Measurements from ENCODE around the gene CDC14A. TPM values are rescaled to one million over a fixed set of nuclear protein-coding genes. Genes with fewer than 3 reads are reported as not detected.
"Not testable (repeated sequence)": the region's sequence is repeated elsewhere in the genome, so short reads cannot be mapped to it uniquely, and the experiment has no call there.

Gene CDC14A
- total RNA-seq, 1 experiment from 2014 or later: 6.8 TPM

DNA sequence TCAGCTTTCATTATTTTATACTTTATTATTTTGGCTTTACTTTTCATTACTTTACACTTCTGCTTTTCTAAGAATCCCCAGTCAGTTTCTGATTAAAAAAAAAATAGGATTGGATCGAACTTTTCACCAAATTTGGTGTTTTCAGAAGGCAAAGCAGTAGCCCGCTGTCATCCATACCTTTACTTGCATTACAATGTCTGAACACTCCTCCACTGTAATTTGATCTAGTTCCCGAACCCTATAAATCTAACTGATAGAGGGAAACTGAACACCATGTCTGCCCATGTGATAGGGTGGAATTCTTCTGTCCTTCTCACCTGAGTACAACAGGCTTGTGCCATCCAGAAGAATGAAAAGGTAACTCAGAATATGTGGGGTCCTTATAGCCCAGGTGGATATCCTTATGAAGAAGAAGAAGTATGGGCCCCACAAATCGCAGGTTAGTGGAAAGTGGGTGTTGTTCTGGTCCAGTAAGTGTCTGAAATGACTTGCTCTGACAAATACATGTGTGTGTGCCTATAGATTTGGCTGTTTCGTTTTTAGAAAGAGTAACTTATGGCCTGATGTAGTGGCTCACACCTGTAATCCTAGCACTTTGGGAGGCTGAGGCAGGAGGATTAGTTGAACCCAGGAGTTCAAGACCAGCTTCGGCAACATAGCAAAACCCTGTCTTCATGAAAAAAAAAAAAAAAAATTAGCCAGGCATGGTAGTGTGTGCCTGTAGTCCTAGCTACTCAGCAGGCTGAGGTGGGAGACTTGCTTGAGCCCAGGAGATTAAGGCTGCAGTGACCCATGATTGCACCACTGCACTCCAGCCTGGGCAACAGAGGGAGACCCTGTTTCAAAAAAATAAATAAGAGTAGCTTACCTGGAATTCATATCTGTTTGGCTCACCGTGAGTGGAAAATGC is 26.6 kb upstream of the CDC14A start:
- intact Hi-C loops (cut with micrococcal nuclease; ENCODE audit: unreplicated experiment): no loop called here
- Histone ChIP-seq H3K36me3 (ENCODE audit: insufficient read depth, low read length, poor library complexity, severe bottlenecking) (no peaks in the 10 kb centered on the region), H3K4me3 (ENCODE audit: low read depth, low read length, poor library complexity, severe bottlenecking) (no peak overlapping the region), H3K27me3 (replicated peaks; ENCODE audit: insufficient read depth, low read depth, low read length, poor library complexity) (no peaks in the 10 kb centered on the region), H3K27ac (ENCODE audit: low read depth, low read length, poor library complexity, severe bottlenecking) (no peak overlapping the region), H3K4me1 (ENCODE audit: insufficient read depth, low read length, poor library complexity, severe bottlenecking) (peaks cover 7% of the 10 kb centered on the region), H3K9me3 (ENCODE audit: low read depth, low read length, poor library complexity, severe bottlenecking) (no peaks in the 10 kb centered on the region)
- TF ChIP-seq, protein P1, sequence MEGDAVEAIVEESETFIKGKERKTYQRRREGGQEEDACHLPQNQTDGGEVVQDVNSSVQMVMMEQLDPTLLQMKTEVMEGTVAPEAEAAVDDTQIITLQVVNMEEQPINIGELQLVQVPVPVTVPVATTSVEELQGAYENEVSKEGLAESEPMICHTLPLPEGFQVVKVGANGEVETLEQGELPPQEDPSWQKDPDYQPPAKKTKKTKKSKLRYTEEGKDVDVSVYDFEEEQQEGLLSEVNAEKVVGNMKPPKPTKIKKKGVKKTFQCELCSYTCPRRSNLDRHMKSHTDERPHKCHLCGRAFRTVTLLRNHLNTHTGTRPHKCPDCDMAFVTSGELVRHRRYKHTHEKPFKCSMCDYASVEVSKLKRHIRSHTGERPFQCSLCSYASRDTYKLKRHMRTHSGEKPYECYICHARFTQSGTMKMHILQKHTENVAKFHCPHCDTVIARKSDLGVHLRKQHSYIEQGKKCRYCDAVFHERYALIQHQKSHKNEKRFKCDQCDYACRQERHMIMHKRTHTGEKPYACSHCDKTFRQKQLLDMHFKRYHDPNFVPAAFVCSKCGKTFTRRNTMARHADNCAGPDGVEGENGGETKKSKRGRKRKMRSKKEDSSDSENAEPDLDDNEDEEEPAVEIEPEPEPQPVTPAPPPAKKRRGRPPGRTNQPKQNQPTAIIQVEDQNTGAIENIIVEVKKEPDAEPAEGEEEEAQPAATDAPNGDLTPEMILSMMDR (conservative IDR thresholded peaks at IDR 0.05; ENCODE audit: low read depth, low read length): no peak
- TF ChIP-seq EZH2 (IDR thresholded peaks at IDR 0.05; ENCODE audit: borderline replicate concordance, low read depth, low read length, poor library complexity, severe bottlenecking): no peak
- no peak for DNase-seq (ENCODE audit: low spot score)
- CTCF ChIA-PET: no interaction called here
- no TSS peak for BruUV-seq (replicated peaks)
- POLR2A ChIA-PET (ENCODE audit: low non-redundant PET): no interaction called here

DNA sequence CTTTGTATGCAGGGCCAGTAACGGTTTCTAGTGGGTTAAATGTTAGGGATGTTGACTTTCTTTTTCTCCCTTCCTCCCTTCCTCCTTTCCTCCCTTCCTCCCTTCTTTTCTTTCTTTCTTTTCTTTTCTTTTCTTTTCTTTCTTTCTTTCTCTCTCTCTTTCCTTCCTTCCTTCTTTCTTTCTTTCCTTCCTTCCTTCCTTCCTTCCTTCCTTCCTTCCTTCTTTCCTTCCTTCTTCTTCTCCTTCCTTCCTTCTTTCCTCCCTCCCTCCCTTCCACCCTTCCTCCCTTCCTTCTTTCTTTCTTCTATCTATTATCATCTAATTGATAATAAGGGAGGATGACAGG is 26.0 kb upstream of the CDC14A start:
- H3K27me3 ChIP-seq (replicated peaks; ENCODE audit: insufficient read depth, low read depth, low read length, poor library complexity); POLR2A ChIA-PET (ENCODE audit: low non-redundant PET); CTCF ChIA-PET; H3K9me3 ChIP-seq (ENCODE audit: low read depth, low read length, poor library complexity, severe bottlenecking); DNase-seq (ENCODE audit: low spot score); H3K4me1 ChIP-seq (ENCODE audit: insufficient read depth, low read length, poor library complexity, severe bottlenecking); intact Hi-C loops (cut with micrococcal nuclease; ENCODE audit: unreplicated experiment); H3K27ac ChIP-seq (ENCODE audit: low read depth, low read length, poor library complexity, severe bottlenecking); BruUV-seq (replicated peaks); H3K36me3 ChIP-seq (ENCODE audit: insufficient read depth, low read length, poor library complexity, severe bottlenecking); H3K4me3 ChIP-seq (ENCODE audit: low read depth, low read length, poor library complexity, severe bottlenecking): not testable (repeated sequence)

DNA sequence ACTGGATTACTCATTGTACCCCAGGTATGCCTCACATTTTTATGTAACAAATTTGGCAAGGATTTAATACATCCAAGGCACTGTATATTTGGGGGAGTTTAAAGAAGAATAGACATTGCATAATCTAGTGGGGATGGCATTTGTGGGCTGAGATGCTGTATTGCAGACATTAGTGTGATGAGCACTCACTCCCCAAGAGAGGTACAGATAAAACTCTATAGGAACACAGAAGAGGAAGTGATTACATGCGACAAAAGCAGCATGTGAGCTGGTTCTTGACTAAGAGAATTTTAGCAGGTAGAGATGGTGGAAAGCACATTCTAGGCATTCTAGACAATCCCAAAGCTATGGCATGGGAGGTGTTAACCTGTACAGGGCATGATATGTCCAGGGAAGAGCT is 24.2 kb upstream of the CDC14A start:
- Histone ChIP-seq H3K4me1 (ENCODE audit: insufficient read depth, low read length, poor library complexity, severe bottlenecking) (peaks cover under 1% of the 10 kb centered on the region), H3K27ac (ENCODE audit: low read depth, low read length, poor library complexity, severe bottlenecking) (no peak overlapping the region), H3K27me3 (replicated peaks; ENCODE audit: insufficient read depth, low read depth, low read length, poor library complexity) (no peaks in the 10 kb centered on the region), H3K4me3 (ENCODE audit: low read depth, low read length, poor library complexity, severe bottlenecking) (no peak overlapping the region), H3K36me3 (ENCODE audit: insufficient read depth, low read length, poor library complexity, severe bottlenecking) (no peaks in the 10 kb centered on the region), H3K9me3 (ENCODE audit: low read depth, low read length, poor library complexity, severe bottlenecking) (no peaks in the 10 kb centered on the region)
- no peak for DNase-seq (ENCODE audit: low spot score)
- TF ChIP-seq, protein P1 (conservative IDR thresholded peaks at IDR 0.05; ENCODE audit: low read depth, low read length): no peak
- no peak for TF ChIP-seq EZH2 (IDR thresholded peaks at IDR 0.05; ENCODE audit: borderline replicate concordance, low read depth, low read length, poor library complexity, severe bottlenecking)
- BruUV-seq (replicated peaks): no TSS peak
- POLR2A ChIA-PET (ENCODE audit: low non-redundant PET): no interaction called here
- intact Hi-C loops (cut with micrococcal nuclease; ENCODE audit: unreplicated experiment): no loop called here
- CTCF ChIA-PET: no interaction called here

DNA sequence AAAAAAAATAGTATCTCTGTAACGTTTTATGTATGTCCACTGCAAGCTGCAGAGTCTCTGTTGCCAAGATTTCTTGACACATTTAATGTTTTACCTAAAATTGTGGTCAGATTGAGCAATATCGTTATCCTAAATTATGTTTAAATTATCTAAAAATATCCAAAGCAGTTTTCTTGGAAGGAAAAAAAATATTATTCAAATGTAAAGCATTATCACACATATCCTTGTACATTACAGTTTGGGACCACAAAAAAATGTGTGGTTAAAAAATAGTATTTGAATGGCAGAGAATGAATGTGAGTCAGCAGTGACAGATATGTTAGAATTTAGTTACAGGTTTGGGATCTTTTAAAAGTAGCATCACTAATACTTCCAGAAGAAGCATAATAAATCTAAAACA is 21.2 kb upstream of the CDC14A start:
- POLR2A ChIA-PET (ENCODE audit: low non-redundant PET); BruUV-seq (replicated peaks): not testable (repeated sequence)

More for the DNA sequence above, 21.2 kb upstream of the CDC14A start:
- H3K9me3 ChIP-seq (ENCODE audit: low read depth, low read length, poor library complexity, severe bottlenecking); DNase-seq (ENCODE audit: low spot score); H3K4me3 ChIP-seq (ENCODE audit: low read depth, low read length, poor library complexity, severe bottlenecking); H3K36me3 ChIP-seq (ENCODE audit: insufficient read depth, low read length, poor library complexity, severe bottlenecking); H3K4me1 ChIP-seq (ENCODE audit: insufficient read depth, low read length, poor library complexity, severe bottlenecking); H3K27ac ChIP-seq (ENCODE audit: low read depth, low read length, poor library complexity, severe bottlenecking); H3K27me3 ChIP-seq (replicated peaks; ENCODE audit: insufficient read depth, low read depth, low read length, poor library complexity); CTCF ChIA-PET; intact Hi-C loops (cut with micrococcal nuclease; ENCODE audit: unreplicated experiment): not testable (repeated sequence)
